Measurements from ENCODE around the gene TMEM126A.

Gene TMEM126A

DNA sequence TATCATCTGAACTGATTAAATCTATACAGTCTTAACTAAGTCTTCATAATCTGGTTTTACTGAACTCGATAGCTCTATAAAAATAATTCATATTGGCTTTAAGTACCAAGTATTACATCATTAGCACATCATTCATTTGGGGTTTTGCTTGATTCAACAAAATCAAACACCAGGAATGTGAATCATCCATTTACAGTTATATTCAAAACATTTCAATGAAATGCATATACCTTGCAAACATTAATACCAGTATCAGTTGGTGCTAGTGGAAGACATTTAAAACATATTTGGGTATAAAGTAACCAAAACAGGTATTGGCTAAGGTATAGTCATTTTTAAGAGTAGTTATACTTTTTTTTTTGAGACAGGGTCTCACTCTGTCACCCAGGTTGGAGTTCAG is 50.4 kb downstream of the TMEM126A start:
- DNase-seq = no peak

DNA sequence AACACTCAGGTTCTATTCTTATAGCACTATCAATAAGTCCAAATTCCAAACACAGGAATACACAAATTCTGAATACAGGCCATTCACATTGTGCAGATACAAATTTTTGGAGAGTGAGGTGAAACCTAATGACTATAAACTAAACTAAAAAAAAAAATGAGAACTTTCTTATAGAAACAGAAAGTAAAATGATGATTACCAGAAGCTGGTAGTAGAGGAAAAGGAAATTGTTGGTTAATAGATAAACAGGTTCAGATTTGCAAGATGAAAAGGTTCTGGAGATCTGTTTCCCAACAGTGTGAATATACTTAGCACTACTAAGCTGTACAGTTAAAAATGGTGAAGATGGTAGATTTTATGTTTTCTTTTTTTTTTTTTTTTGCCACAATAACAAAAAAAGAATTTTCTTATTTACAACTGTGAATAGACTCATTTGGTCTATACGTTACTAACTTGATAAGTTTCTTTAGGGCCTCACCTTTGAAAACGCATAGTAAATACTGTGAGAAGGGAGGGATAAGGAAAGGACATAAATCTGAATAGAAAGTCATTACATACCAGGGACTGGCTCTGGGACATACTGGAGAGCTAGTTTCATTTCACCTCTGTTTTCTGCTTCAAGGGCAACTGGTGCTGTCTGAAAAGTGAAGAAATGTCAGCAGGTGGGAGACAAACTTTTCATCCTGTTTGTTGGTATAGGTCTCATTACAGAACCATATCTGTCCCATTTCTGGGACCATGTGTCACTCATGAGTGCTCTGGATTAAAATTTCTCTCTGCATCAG is 52.4 kb downstream of the TMEM126A start:
- DNase-seq = no peak

GRCh38 chr11:85704967-85705366 is 57.2 kb downstream of the TMEM126A start:
- no peak for DNase-seq

GRCh38 chr11:85705800-85706199 is 58.0 kb downstream of the TMEM126A start:
- DNase-seq = no peak

Measured in NCI-H1092 (cell line).